Activated naive CD4-positive, alpha-beta T cell treated with anti-CD3 and anti-CD28 coated beads for 36 hours (primary cell): ENCODE measurements around the gene HOXC10. TPM values are rescaled to one million over a fixed set of nuclear protein-coding genes. Genes with fewer than 3 reads are reported as not detected.

ENCODE experiments used
- CTCF ChIA-PET: fragments of 350-600 bp; sonication (Branson Sonifier 250); formaldehyde crosslinking; loops from one replicate; lab custom pipeline; 2021; ENCODE audit warnings: antibody characterized with exemption; lab: Charles Lee
- DNase-seq: peaks from one replicate; pipeline ENCODE4 v3.0.0-alpha.2; 2020
- H3K27ac Mint-ChIP-seq: one replicate; pipeline ENCODE4 v1.8.0; 2021; ENCODE audit warnings: mild to moderate bottlenecking, mixed read lengths
- H3K27me3 Mint-ChIP-seq: one replicate; pipeline ENCODE4 v1.8.0; 2021; ENCODE audit warnings: low read depth, mixed read lengths
- H3K36me3 Mint-ChIP-seq: one replicate; pipeline ENCODE4 v1.8.0; 2021; ENCODE audit warnings: low read depth, mixed read lengths
- H3K4me1 Mint-ChIP-seq: one replicate; pipeline ENCODE4 v1.8.0; 2021; ENCODE audit warnings: low read depth, mixed read lengths
- H3K4me3 Mint-ChIP-seq: one replicate; pipeline ENCODE4 v1.8.0; 2021; ENCODE audit warnings: mild to moderate bottlenecking, moderate library complexity, mixed read lengths
- H3K9me3 Mint-ChIP-seq: one replicate; pipeline ENCODE4 v1.8.0; 2021; ENCODE audit warnings: mixed read lengths
- intact Hi-C: fragments of 100-400 bp; cut with micrococcal nuclease; formaldehyde crosslinking; loops from one replicate; pipeline ENCODE4 v1.15.1; 2023
- total RNA-seq, 2 experiments: library from RNA; stranded (reverse); gene quantifications; one replicate each; pipeline ENCODE4 v1.2.3, GENCODE V29; 2021

HOXC10 gene
- total RNA-seq, 2 experiments from 2014 or later = not detected

GRCh38 chr12:54029529-54030441 lies 44.8 kb downstream of the HOXC10 start:
- Mint-ChIP-seq H3K36me3 (no peaks in the 10 kb centered on the region), H3K4me1 (peaks cover 31% of the 10 kb centered on the region), H3K9me3 (no peaks in the 10 kb centered on the region), H3K4me3 (no peak overlapping the region), H3K27ac (no peak overlapping the region), H3K27me3 (peaks cover 76% of the 10 kb centered on the region)
- no peak for DNase-seq
- CTCF ChIA-PET = interaction anchor here (0.7 to 5.2 kb wide), 6 partner anchors 21 to 176 kb away, joined by 3 to 113 read pairs (median 4); partner anchors contain the start of genes HOXC8 and SMUG1
- intact Hi-C loops = loop anchor here (5.0 kb wide), 1 partner anchor 53 kb away; no protein-coding TSS in a partner anchor

- intact Hi-C loops = loop anchor here (5.0 kb wide), 1 partner anchor 52 kb away; no protein-coding TSS in a partner anchor
- CTCF ChIA-PET = interaction anchor here (0.7 to 5.2 kb wide), 5 partner anchors 22 to 170 kb away, joined by 3 to 113 read pairs (median 24); partner anchors contain the start of genes HOXC8 and SMUG1
- no peaks in the 10 kb centered on the region for H3K36me3 Mint-ChIP-seq
- peaks cover 33% of the 10 kb centered on the region for H3K4me1 Mint-ChIP-seq
- no peak overlapping the region for H3K27ac Mint-ChIP-seq
- no peaks in the 10 kb centered on the region for H3K9me3 Mint-ChIP-seq
- no peak overlapping the region for H3K4me3 Mint-ChIP-seq
- H3K27me3 Mint-ChIP-seq = peaks cover 79% of the 10 kb centered on the region
- DNase-seq = no peak
Observed at GRCh38 chr12:54030442-54030801, 45.5 kb downstream of the HOXC10 start.

- CTCF ChIA-PET = interaction anchor here (0.6 to 5.2 kb wide), 10 partner anchors 15 to 177 kb away, joined by 3 to 113 read pairs (median 12); partner anchors contain the start of genes HOXC10, HOXC8 and SMUG1
- no peak overlapping the region for H3K27ac Mint-ChIP-seq
- H3K9me3 Mint-ChIP-seq = no peaks in the 10 kb centered on the region
- no peak overlapping the region for H3K4me3 Mint-ChIP-seq
- H3K27me3 Mint-ChIP-seq = peaks cover 78% of the 10 kb centered on the region
- no peak for DNase-seq
- peaks cover 33% of the 10 kb centered on the region for H3K4me1 Mint-ChIP-seq
- intact Hi-C loops = loop anchor here (5.0 kb wide), 1 partner anchor 51 kb away; no protein-coding TSS in a partner anchor
- no peaks in the 10 kb centered on the region for H3K36me3 Mint-ChIP-seq
Observed at GRCh38 chr12:54030889-54031471, 46.0 kb downstream of the HOXC10 start.

- Mint-ChIP-seq H3K4me1 (peaks cover 33% of the 10 kb centered on the region), H3K27ac (no peak overlapping the region), H3K36me3 (no peaks in the 10 kb centered on the region), H3K4me3 (no peak overlapping the region), H3K9me3 (no peaks in the 10 kb centered on the region), H3K27me3 (peaks cover 77% of the 10 kb centered on the region)
- no peak for DNase-seq
- CTCF ChIA-PET = interaction anchor here (0.9 to 5.2 kb wide), 16 partner anchors 8 to 177 kb away, joined by 3 to 113 read pairs (median 10); partner anchors contain the start of genes HOXC10, HOXC8 and SMUG1
- intact Hi-C loops = loop anchor here (5.0 kb wide), 1 partner anchor 51 kb away; no protein-coding TSS in a partner anchor
Observed at GRCh38 chr12:54031480-54031879, 46.5 kb downstream of the HOXC10 start.

- H3K4me3 Mint-ChIP-seq = no peak overlapping the region
- no peak for DNase-seq
- CTCF ChIA-PET = interaction anchor here (0.6 to 5.2 kb wide), 37 partner anchors 8 to 276 kb away, joined by 3 to 113 read pairs (median 6); partner anchors contain the start of genes HOXC10, HOXC4, HOXC8 and SMUG1
- H3K27ac Mint-ChIP-seq = no peak overlapping the region
- intact Hi-C loops = loop anchor here (1.0 to 5.0 kb wide), 7 partner anchors 26 to 175 kb away; no protein-coding TSS in a partner anchor
- H3K36me3 Mint-ChIP-seq = no peaks in the 10 kb centered on the region
- H3K4me1 Mint-ChIP-seq = peaks cover 30% of the 10 kb centered on the region
- no peaks in the 10 kb centered on the region for H3K9me3 Mint-ChIP-seq
- H3K27me3 Mint-ChIP-seq = peaks cover 75% of the 10 kb centered on the region
Observed at GRCh38 chr12:54032086-54032619, 47.2 kb downstream of the HOXC10 start.

GRCh38 chr12:54032627-54033100 lies 47.7 kb downstream of the HOXC10 start, which contains the start of gene HOXC5:
Gene HOXC5, plus strand, starts transcription at chr12:54033050. Its CDS starts 73 bp downstream, at chr12:54033123.
- H3K27ac Mint-ChIP-seq = no peak within 1 kb of the TSS
- H3K4me1 Mint-ChIP-seq = peaks cover 27% of the 10 kb centered on the region
- intact Hi-C loops = loop anchor here (1.0 to 5.0 kb wide), 7 partner anchors 26 to 175 kb away; no protein-coding TSS in a partner anchor
- CTCF ChIA-PET = interaction anchor here (0.6 to 5.2 kb wide), 38 partner anchors 9 to 276 kb away, joined by 3 to 113 read pairs (median 6); partner anchors contain the start of genes HOXC10, HOXC4, HOXC8 and SMUG1
- no peaks in the 10 kb centered on the region for H3K9me3 Mint-ChIP-seq
- H3K36me3 Mint-ChIP-seq = no peaks in the 10 kb centered on the region
- DNase-seq = peak; percentile 82
- peaks cover 73% of the 10 kb centered on the region for H3K27me3 Mint-ChIP-seq
- peak within 1 kb of the TSS; percentile 36 for H3K4me3 Mint-ChIP-seq

GRCh38 chr12:54033106-54033979 lies 48.4 kb downstream of the HOXC10 start:
- intact Hi-C loops = loop anchor here (2.0 to 5.0 kb wide), 2 partner anchors 49 to 167 kb away; no protein-coding TSS in a partner anchor
- no peak for DNase-seq
- Mint-ChIP-seq H3K9me3 (no peaks in the 10 kb centered on the region), H3K4me1 (peaks cover 25% of the 10 kb centered on the region), H3K27me3 (peaks cover 71% of the 10 kb centered on the region), H3K4me3 (peak overlapping the region; percentile 34), H3K36me3 (no peaks in the 10 kb centered on the region), H3K27ac (no peak overlapping the region)
- CTCF ChIA-PET = interaction anchor here (0.6 to 5.2 kb wide), 26 partner anchors 11 to 175 kb away, joined by 3 to 113 read pairs (median 8); partner anchors contain the start of genes HOXC4, HOXC8 and SMUG1

- H3K27ac Mint-ChIP-seq = no peak overlapping the region
- no peaks in the 10 kb centered on the region for H3K36me3 Mint-ChIP-seq
- H3K27me3 Mint-ChIP-seq = peaks cover 73% of the 10 kb centered on the region
- intact Hi-C loops = loop anchor here (2.0 to 5.0 kb wide), 2 partner anchors 48 to 167 kb away; no protein-coding TSS in a partner anchor
- H3K4me3 Mint-ChIP-seq = peak overlapping the region; percentile 45
- peaks cover 21% of the 10 kb centered on the region for H3K4me1 Mint-ChIP-seq
- CTCF ChIA-PET = interaction anchor here (1.0 to 5.2 kb wide), 4 partner anchors 103 to 158 kb away, joined by 3 to 113 read pairs (median 19); partner anchors contain the start of gene SMUG1
- no peak for DNase-seq
- no peaks in the 10 kb centered on the region for H3K9me3 Mint-ChIP-seq
Observed at GRCh38 chr12:54033980-54034784, 49.2 kb downstream of the HOXC10 start.

GRCh38 chr12:54034785-54035310 lies 49.9 kb downstream of the HOXC10 start:
- Mint-ChIP-seq H3K36me3 (no peaks in the 10 kb centered on the region), H3K9me3 (no peaks in the 10 kb centered on the region), H3K27me3 (peaks cover 74% of the 10 kb centered on the region), H3K4me1 (peaks cover 15% of the 10 kb centered on the region), H3K27ac (no peak overlapping the region), H3K4me3 (no peak overlapping the region)
- no peak for DNase-seq
- CTCF ChIA-PET = interaction anchor here (5.2 kb wide), 1 partner anchor 157 kb away, joined by 113 read pairs; the partner anchor contains the start of gene SMUG1
- intact Hi-C loops = loop anchor here (5.0 kb wide), 1 partner anchor 47 kb away; no protein-coding TSS in a partner anchor
